HG03175 (cell line): Measurements from ENCODE around the gene PLA1A.
"Not testable (repeated sequence)": the region's sequence is repeated elsewhere in the genome, so short reads cannot be mapped to it uniquely, and the experiment has no call there.

Experiments used
- ATAC-seq: cut with Tn5 transposase; IDR thresholded peaks from one replicate; pipeline ENCODE4 v1.9.1; 2021; ENCODE audit warnings: mild to moderate bottlenecking, moderate library complexity; ENCODE audit not compliant: unreplicated experiment

PLA1A gene, protein sequence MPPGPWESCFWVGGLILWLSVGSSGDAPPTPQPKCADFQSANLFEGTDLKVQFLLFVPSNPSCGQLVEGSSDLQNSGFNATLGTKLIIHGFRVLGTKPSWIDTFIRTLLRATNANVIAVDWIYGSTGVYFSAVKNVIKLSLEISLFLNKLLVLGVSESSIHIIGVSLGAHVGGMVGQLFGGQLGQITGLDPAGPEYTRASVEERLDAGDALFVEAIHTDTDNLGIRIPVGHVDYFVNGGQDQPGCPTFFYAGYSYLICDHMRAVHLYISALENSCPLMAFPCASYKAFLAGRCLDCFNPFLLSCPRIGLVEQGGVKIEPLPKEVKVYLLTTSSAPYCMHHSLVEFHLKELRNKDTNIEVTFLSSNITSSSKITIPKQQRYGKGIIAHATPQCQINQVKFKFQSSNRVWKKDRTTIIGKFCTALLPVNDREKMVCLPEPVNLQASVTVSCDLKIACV

GRCh38 chr3:119597548-119598288, at the start of gene PLA1A:
TSS of gene PLA1A (plus strand) at chr3:119597885. CDS start at chr3:119597914, 29 bp downstream.
- ATAC-seq, result no peak

DNA sequence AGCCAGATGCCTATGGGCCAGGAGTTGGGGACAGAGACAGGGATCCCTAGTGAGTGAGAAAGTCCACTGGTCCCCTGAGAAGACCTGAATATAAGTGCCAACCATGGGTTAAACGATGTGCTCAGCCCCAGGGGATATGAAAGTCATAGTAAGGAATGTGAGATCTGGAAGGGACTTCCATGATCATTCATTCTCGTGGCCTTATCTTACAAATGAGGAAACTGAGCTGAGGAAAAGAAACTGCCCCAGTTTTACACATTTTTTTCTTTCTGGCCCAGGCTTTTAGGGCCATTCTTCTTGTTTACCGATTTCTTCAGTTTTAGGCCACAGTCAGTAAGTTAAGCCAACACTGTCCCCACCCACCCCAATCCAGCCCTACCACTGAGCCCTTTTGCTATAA, 49.3 kb upstream of the PLA1A start:
- no peak for ATAC-seq

- peak; percentile 29 for ATAC-seq
These were observed 47.3 kb upstream of the PLA1A start for GRCh38 chr3:119550192-119550910.

- no peak for ATAC-seq
These were observed 46.1 kb upstream of the PLA1A start for GRCh38 chr3:119551598-119551997.

DNA sequence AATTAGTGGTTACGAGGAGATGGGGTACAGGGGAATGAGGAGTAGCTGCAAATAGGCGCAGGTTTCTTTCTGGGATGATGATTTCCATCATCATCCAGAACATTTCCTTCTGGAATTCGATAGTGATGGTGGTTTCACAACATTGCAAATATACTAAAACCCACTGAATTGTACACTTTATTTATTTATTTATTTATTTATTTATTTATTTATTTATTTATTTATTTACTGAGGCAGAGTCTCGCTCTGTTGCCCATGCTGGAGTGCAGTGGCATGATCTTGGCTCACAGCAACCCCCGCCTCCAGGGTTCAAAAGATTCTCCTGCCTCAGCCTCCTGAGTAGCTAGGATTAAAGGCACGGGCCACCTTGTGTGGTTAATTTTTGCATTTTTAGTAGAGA, 44.8 kb upstream of the PLA1A start:
- ATAC-seq, result not testable (repeated sequence)

DNA sequence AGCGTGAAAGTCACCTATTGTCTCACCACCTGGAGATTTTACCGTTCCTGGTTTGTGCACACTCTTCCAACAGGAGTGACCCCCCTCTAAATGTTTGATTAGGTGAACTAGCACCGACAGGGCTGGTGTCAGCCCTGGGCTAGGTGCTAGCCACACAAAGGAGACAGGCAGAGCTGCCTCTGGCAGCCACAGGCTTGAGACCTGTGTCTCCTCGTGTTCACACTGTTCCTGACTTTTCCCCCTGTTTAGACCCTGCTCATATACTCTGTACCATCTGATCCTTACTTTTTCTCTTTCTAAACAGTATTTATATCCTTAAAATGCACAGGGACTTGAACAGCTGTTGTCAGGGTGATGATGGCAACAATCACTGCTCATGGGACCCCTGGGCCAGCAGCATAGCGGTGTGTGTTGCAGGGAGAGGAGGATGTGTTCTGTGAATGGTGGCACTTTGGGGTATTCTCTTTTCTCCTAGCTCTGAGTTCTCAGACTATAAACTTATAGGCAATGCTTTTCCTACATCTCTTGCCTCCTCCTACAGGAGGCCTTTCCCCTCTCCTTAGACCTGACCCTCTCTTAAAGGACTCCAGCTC, 43.8 kb upstream of the PLA1A start:
- no peak for ATAC-seq

DNA sequence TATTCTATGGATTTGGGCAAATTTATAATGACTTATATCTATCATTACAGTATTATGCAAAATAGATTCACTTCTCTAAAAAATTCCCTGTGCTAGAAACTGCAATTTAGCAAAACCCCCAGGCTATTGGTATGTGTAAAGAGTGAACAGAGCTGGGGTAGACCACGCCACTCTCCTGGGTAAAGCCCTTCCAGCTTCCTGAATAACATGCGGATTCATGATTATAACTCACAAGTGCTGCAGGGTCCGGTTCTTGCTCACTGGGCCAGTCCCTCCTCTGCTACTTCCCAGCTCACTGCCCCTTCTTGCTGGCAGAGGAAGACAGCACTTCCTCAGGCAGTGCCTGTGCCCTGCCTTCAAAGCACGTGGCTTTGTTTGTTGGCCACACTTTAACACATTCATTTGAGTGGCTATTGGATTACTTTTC, 42.4 kb upstream of the PLA1A start:
- no peak for ATAC-seq

DNA sequence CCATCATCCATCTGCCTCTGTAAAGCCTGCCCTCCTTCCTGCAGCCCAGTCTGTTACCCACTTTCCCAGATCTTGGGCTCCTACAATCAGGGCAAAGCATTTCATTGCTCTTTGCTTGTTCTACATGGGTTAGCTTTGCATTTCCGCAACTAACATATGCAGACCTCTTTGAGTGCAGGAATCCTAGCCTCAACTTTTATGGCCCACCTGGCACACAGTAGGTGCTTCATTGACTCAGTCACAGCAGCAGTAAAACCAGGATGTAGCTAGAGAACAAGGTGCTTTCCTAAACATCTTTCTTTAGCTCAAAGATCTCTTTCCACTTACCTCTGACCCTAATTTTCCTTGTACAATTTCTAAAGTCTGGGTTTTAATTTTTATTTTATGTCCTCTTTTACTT, 41.8 kb upstream of the PLA1A start:
- no peak for ATAC-seq

- no peak for ATAC-seq
These were observed 40.4 kb upstream of the PLA1A start for GRCh38 chr3:119557192-119557876.

GRCh38 chr3:119557877-119558269, 39.8 kb upstream of the PLA1A start:
- ATAC-seq, result no peak

GRCh38 chr3:119558626-119559317, 38.9 kb upstream of the PLA1A start:
- no peak for ATAC-seq

DNA sequence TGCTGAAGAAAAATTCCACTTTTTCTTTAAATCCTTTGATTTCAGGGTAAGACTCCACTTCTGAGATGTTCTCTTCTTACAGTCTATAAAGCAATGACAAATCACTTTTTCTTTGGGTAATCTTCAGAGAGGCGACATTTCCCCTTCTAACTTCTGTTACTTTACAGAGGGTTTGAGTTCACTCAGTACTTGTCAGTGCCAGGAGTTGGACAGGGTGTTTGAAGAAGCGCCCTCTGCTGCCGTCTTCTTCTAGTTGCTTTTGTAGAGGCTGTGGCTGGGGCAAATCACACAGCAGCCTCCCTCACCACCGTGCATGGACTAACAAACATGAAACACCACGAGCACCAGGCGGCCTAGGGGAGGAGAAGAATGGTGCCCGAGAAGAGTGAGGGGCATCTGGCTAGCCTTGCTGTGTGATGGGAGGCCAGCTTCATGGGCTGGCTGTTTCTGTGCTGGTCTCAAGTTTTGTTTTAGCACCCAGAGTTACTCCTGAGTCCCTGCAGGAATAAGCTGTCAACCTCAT, 38.2 kb upstream of the PLA1A start, which contains the start of gene CD80:
Gene CD80, minus strand, starts transcription at position 174 of the 523 bp plus-strand sequence. CDS start 1,886 bp downstream, outside the sequence.
- ATAC-seq, result peak; percentile 61

- no peak for ATAC-seq
These were observed 37.5 kb upstream of the PLA1A start for GRCh38 chr3:119560160-119560559.

DNA sequence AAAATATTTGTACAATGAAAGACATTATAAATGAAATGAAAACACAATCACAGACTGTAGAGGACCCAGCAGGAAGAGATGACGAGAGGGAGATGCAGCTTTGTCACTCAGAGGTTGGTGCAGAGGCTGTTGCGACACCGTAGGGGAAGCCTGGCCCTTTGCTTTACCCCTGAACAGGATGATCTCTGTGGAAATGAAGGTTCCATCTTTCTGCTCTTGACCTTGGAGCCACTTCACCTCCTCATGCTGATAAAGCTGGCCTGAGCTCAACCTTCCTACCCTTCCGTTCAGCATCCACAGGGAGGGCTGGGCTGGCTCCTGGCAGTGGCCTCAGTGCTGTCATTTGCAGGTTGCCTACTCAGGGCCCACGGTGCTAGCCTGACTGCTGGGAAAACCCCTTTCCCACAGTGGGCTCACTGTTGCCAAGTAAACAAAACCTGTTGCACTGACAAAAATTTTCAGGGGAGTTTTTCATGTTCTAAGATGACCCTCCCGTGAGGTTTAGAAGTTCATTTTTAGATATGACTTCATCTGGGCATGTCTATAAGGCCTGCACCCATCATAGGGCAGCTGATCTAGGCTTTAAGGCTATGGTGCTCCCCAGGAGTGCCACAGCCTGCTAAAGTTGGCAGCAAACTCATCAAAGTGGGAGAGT, 35.3 kb upstream of the PLA1A start:
- ATAC-seq, result peak; percentile 73

DNA sequence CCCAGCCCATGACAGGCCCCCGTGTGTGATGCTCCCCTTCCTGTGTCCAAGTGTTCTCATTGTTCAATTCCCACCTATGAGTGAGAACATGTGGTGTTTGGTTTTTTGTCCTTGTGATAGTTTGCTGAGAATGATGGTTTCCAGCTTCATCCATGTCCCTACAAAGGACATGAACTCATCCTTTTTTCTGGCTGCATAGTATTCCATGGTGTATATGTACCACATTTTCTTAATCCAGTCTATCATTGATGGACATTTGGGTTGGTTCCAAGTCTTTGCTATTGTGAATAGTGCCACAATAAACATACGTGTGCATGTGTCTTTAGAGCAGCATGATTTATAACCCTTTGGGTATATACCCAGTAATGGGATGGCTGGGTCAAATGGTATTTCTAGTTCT, 34.4 kb upstream of the PLA1A start:
- not testable (repeated sequence) for ATAC-seq

DNA sequence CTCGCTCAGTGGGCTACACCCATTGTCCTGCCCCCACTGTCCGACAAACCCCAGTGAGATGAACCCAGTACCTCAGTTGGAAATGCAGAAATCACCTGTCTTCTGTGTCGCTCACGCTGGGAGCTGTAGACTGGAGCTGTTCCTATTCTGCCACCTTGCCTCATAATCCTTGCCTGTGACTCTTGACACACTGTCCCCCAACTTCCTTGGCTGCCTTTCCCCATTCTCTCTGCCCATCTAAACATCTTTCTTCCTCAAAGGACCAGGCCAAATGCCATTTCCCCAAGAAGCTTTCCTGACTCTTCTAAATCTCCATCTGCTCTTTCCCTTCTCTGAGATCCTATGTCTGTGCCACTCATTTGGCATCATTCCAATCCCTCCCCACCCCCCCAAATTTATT, 28.5 kb upstream of the PLA1A start:
- no peak for ATAC-seq

GRCh38 chr3:119570229-119570628, 27.5 kb upstream of the PLA1A start:
- ATAC-seq, result no peak

- no peak for ATAC-seq
These were observed 26.5 kb upstream of the PLA1A start for GRCh38 chr3:119571230-119571629.

DNA sequence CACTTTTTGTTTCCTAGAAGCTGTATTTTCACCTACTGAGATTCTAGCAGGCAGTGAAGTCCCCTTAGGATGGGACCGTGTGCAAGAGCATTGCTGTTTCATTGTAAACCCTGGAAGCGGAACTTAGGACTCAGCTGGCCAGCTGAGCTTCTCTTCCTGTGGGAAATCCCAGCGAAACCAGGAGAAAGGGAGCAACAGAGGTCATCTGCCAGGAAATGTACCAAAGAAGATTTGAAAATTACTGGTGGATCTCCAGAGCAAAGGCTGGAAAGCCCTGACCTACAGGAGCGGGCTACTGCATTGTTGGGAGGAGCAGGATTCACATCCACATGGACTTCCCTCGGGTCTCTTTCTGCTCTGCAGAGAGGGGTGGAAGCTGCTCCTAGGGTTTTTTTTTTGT, 26.0 kb upstream of the PLA1A start:
- ATAC-seq, result no peak
